Spleen (tissue), 11 donors: ENCODE results near the gene MYLK2. TPM values are rescaled to one million over a fixed set of nuclear protein-coding genes. Genes with fewer than 3 reads are reported as not detected.
"Not testable (repeated sequence)": the region's sequence is repeated elsewhere in the genome, so short reads cannot be mapped to it uniquely, and the experiment has no call there.

Experiments
- DNase-seq: peaks from one replicate; pipeline ENCODE4 v3.0.0-alpha.2; 2020
- H3K27ac ChIP-seq, 8 donors: fragments of 200-600 bp; sonication (generic) in 7 of 8; 1 replicate in 4 of 8; 2 replicates in 4 of 8; pipeline versions ENCODE4 v1.5.0 to v1.8.0; 2016 to 2021; ENCODE audit warnings: inconsistent platforms in 4 of 8, mild to moderate bottlenecking in 4 of 8, moderate library complexity in 1 of 8
- H3K27me3 ChIP-seq, 7 donors: fragments of 200-600 bp; sonication (generic) in 6 of 7; replicated peaks in 1 of 7; 1 replicate in 4 of 7; 2 replicates in 3 of 7; pipeline versions ENCODE4 v1.5.0 to v1.8.0; 2016 to 2021; ENCODE audit warnings: inconsistent platforms in 3 of 7, mild to moderate bottlenecking in 1 of 7
- H3K36me3 ChIP-seq, 6 donors: fragments of 200-600 bp; sonication (generic) in 5 of 6; 1 replicate in 4 of 6; 2 replicates in 2 of 6; pipeline versions ENCODE4 v1.5.0 to v1.8.0; 2016 to 2021; ENCODE audit warnings: inconsistent platforms in 2 of 6
- H3K4me1 ChIP-seq, 6 donors: fragments of 200-600 bp; sonication (generic) in 5 of 6; 1 replicate in 3 of 6; 2 replicates in 3 of 6; pipeline versions ENCODE4 v1.5.0 to v1.8.0; 2016 to 2021; ENCODE audit warnings: inconsistent platforms in 3 of 6
- H3K4me3 ChIP-seq, 8 donors: fragments of 200-600 bp; sonication (generic) in 7 of 8; 1 replicate in 4 of 8; 2 replicates in 4 of 8; pipeline versions ENCODE4 v1.5.0 to v1.8.0; 2016 to 2021; ENCODE audit warnings: inconsistent platforms in 4 of 8, mild to moderate bottlenecking in 4 of 8, moderate library complexity in 2 of 8
- H3K9me3 ChIP-seq, 8 donors: fragments of 200-600 bp; sonication (generic) in 7 of 8; 1 replicate in 4 of 8; 2 replicates in 4 of 8; pipeline versions ENCODE4 v1.5.0 to v1.8.0; 2016 to 2021; ENCODE audit warnings: inconsistent platforms in 4 of 8
- CTCF ChIP-seq, 11 experiments: fragments of 200-600 bp in 7 of 11; fragments of 450-650 bp in 4 of 11; sonication (generic) in 4 of 11; IDR thresholded peaks in 8 of 11; conservative IDR thresholded peaks in 3 of 11; 1 replicate in 7 of 11; 2 replicates in 4 of 11; pipeline versions ENCODE4 v1.4.0 to v1.8.0; 2016 to 2021; ENCODE audit warnings: antibody characterized with exemption in 11 of 11, inconsistent platforms in 4 of 11, mild to moderate bottlenecking in 1 of 11
- POLR2A ChIP-seq, 3 donors: fragments of 450-650 bp; IDR thresholded peaks; one replicate each; pipeline ENCODE4 v1.5.1; 2017; ENCODE audit warnings: antibody characterized with exemption in 3 of 3, mild to moderate bottlenecking in 1 of 3
- POLR2AphosphoS5 ChIP-seq, 3 donors: sonication (generic); formaldehyde crosslinking; IDR thresholded peaks; one replicate each; pipeline ENCODE4 v1.5.1; 2017; ENCODE audit warnings: antibody characterized with exemption in 3 of 3
- WGBS, 5 donors: extraction: QIAGEN DNeasy Blood & Tissue Kit in 3 of 5; methylation state at CpG; one replicate each; pipeline versions ENCODE4 v1.1.5 to v1.1.7; 2013 to 2018; 5-methylcytosine and 5-hydroxymethylcytosine counted together
- intact Hi-C: fragments of 100-400 bp; cut with DNase I; formaldehyde crosslinking; loops from one replicate; pipeline ENCODE4 v1.15.0; 2023; ENCODE audit warnings: low total_unique reads
- polyA plus RNA-seq, 3 donors: library from polyadenylated mRNA; stranded (reverse); fragments of 200-250 nt; gene quantifications; one replicate each; pipeline ENCODE4 v1.2.1, GENCODE V29; 2013
- total RNA-seq, 7 donors: library from RNA; depleted of rRNA in 3 of 7; stranded (reverse); fragments of >200 nt in 3 of 7; fragmentation: NEBNext Ultra II Directional in 4 of 7; extraction: Animal tissue kit (Norgen Biotek cat#: 25700) in 4 of 7; gene quantifications; one replicate each; pipeline versions ENCODE4 v1.1.0 to v1.2.1, GENCODE V29; 2016 to 2021
- donor health status: healthy with polysubstance abuse.
- donor health status: DM: no; HTN: no; CAD: no; lungs with moderate emphysema.
- donor health status: DM: no; HTN: no; CAD: no.
- donor health status: Bipolar disorder and iron deficiency.
- donor health status: healthy.
- donor health status: DM: no; HTN: no; CAD: no.
- donor health status: DM: yes; HTN: yes; CAD: no.

The MYLK2 gene
- total and polyA plus RNA-seq, 10 donors = 0.97 to 3.4 (median 2.0) TPM

DNA sequence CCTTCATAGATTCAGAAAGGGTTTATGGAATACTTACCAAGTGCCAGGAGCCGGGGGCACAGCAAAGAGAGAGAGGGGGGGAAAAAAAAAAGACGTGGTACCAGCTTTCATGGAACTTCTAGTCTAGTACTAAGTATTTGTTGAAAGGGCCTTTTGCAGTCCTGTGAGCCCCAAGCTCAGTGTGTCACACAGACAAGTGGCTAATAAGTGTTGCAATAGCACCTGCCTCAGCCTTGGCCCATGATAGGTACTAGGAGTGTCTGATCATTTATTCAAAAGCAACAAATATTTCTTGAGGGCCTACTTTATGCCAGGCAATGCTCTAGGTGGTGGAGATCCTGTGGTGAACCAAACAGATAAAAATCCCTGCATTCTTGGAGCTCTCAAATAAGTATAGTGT, 7.9 kb downstream of the MYLK2 start:
- Histone ChIP-seq H3K36me3 (no peaks in the 10 kb centered on the region), H3K27me3 (peaks cover 0 to 6% (median 0%) of the 10 kb centered on the region in 7 donors), H3K27ac (peak overlapping the region in 1 of 8 donors; percentile 76), H3K9me3 (no peaks in the 10 kb centered on the region), H3K4me3 (no peak overlapping the region), H3K4me1 (peaks cover 3 to 51% (median 15%) of the 10 kb centered on the region in 6 donors)
- TF ChIP-seq POLR2A (IDR thresholded peaks at IDR 0.05) (no peak), POLR2AphosphoS5 (IDR thresholded peaks at IDR 0.05) (no peak), CTCF (IDR thresholded peaks at IDR 0.05 in 8 of 11, conservative IDR thresholded peaks at IDR 0.05 in 3 of 11) (no peak)
- DNase-seq = no peak
- intact Hi-C loops = no loop called here
- 74 to 93% (median 80%) methylated on average over 2 of the region's 2 CpGs for WGBS, 5 donors

- H3K4me3 ChIP-seq, intact Hi-C loops, H3K36me3 ChIP-seq, H3K27me3 ChIP-seq, H3K9me3 ChIP-seq: not testable (repeated sequence)
- peak; percentile 57 for DNase-seq
- 93 to 98% (median 95%) methylated on average over 11 of the region's 11 CpGs for WGBS, 5 donors
- Histone ChIP-seq H3K4me1 (peaks cover under 1 to 43% (median 9%) of the 10 kb centered on the region in 6 donors), H3K27ac (peak overlapping the region in 5 of 8 donors; percentile 75 to 88 (median 85))
These were observed 8.9 kb downstream of the MYLK2 start for GRCh38 chr20:31828016-31828415.

DNA sequence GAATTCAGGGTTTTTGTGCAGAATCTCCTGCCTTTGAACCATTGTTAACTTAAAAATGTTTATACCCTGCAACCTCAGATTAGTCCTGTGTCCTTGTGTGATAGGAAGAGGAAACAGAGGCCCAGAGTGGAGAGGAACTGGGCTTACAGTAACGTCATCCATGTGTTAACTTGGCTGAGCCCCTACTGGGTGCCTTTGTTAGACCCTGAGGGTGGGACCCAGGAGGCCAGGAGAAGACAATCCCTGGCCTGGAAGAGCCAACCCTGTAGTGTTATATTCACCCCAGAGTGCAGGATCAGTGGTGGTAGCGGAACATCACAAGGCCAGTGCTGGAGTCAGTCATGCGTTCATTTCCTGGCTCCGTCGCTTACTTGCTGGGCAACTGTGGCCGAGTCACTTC, 10.6 kb downstream of the MYLK2 start:
- 38 to 81% (median 61%) methylated on average over 6 of the region's 6 CpGs for WGBS, 5 donors
- peak; percentile 76 for DNase-seq
- Histone ChIP-seq H3K27me3 (peaks cover 0 to 7% (median 0%) of the 10 kb centered on the region in 7 donors), H3K27ac (peak overlapping the region; percentile 63 to 88 (median 81)), H3K4me3 (no peak overlapping the region), H3K4me1 (peaks cover 0 to 34% (median 4%) of the 10 kb centered on the region in 6 donors), H3K9me3 (no peaks in the 10 kb centered on the region), H3K36me3 (no peaks in the 10 kb centered on the region)
- intact Hi-C loops = no loop called here
- TF ChIP-seq CTCF (IDR thresholded peaks at IDR 0.05 in 8 of 11, conservative IDR thresholded peaks at IDR 0.05 in 3 of 11) (no peak), POLR2AphosphoS5 (IDR thresholded peaks at IDR 0.05) (peak in 2 of 3 donors; percentile 60 to 63), POLR2A (IDR thresholded peaks at IDR 0.05) (no peak)

GRCh38 chr20:31830406-31830981, 11.3 kb downstream of the MYLK2 start:
- intact Hi-C loops = no loop called here
- no peak overlapping the region for H3K4me3 ChIP-seq
- H3K27me3 ChIP-seq = peaks cover 0 to 7% (median 0%) of the 10 kb centered on the region in 7 donors
- peaks cover 0 to 39% (median 4%) of the 10 kb centered on the region in 6 donors for H3K4me1 ChIP-seq
- no peaks in the 10 kb centered on the region for H3K36me3 ChIP-seq
- peak overlapping the region; percentile 6 to 88 (median 81) for H3K27ac ChIP-seq
- no peak for TF ChIP-seq CTCF (IDR thresholded peaks at IDR 0.05 in 8 of 11, conservative IDR thresholded peaks at IDR 0.05 in 3 of 11)
- TF ChIP-seq POLR2A (IDR thresholded peaks at IDR 0.05) = no peak
- no peak for TF ChIP-seq POLR2AphosphoS5 (IDR thresholded peaks at IDR 0.05)
- no peaks in the 10 kb centered on the region for H3K9me3 ChIP-seq
- peak; percentile 68 for DNase-seq
- 66 to 93% (median 76%) methylated on average over 6 to 8 of the region's 8 CpGs for WGBS, 5 donors
